HG03280 (cell line): Measurements from ENCODE around the gene KRT84.
"Not testable (repeated sequence)": the region's sequence is repeated elsewhere in the genome, so short reads cannot be mapped to it uniquely, and the experiment has no call there.

Experiments used
- ATAC-seq: cut with Tn5 transposase; IDR thresholded peaks from one replicate; pipeline ENCODE4 v1.9.1; 2021; ENCODE audit warnings: mild to moderate bottlenecking, moderate library complexity; ENCODE audit not compliant: unreplicated experiment

Gene KRT84

GRCh38 chr12:52411815-52412214 lies 26.4 kb upstream of the KRT84 start:
- no peak for ATAC-seq

DNA sequence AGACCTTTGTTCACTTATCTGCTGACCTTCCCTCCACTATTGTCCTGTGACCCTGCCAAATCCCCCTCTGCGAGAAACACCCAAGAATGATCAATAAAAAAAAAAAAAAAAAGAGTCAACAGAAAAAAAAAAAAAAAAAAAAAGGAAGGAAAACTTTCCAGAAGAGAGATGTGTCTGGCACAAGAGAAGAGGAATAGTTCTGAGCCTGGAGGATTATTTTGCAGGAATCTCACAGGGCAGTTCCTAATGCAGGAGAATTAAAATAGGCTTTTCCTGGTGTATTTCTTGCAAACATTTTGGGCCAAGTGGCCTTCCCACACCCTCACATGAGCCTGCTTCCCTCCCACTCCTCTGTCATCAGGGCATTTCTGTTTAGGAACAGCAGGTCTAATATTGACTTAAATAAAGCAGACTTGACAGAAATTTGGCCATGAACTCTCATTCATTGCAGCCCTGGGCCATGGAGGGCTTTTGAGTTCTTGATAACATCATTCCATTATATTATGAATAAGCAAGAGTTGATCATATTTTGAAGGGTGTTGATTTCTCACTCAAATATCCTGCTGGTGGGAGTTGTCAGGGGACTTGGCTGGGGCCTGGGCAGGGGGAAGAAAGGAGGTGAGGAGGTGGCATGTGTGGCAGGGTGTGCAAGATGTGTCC lies 25.3 kb upstream of the KRT84 start:
- not testable (repeated sequence) for ATAC-seq

GRCh38 chr12:52407918-52408317 lies 22.5 kb upstream of the KRT84 start:
- no peak for ATAC-seq

GRCh38 chr12:52405922-52406385 lies 20.5 kb upstream of the KRT84 start, which contains the start of gene KRT82:
TSS of gene KRT82 (minus strand) at chr12:52406335. CDS start at chr12:52406277, 58 bp downstream.
- no peak for ATAC-seq

DNA sequence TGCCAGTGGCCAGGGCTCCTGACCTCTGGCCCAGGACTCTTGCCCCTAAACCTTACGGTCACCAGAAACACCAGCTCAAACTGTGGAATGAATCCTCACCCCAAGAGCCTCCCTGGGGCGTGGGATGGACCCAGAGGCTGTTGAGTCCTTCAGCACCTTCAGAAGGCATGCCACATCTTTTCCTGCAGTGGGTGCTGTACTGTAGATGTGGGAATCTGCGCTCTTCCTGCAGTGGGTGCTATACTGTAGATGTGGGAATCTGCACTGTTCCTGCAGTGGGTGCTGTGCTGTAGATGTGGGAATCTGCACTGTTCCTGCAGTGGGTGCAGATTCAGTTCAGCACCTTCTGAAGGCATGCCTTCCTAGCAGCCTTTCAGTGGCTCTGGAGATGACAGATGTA lies 19.5 kb upstream of the KRT84 start:
- no peak for ATAC-seq

- ATAC-seq: no peak
Measured at GRCh38 chr12:52403561-52403960, 18.1 kb upstream of the KRT84 start.

- no peak for ATAC-seq
Measured at GRCh38 chr12:52402873-52403540, 17.6 kb upstream of the KRT84 start.

GRCh38 chr12:52402377-52402776 lies 16.9 kb upstream of the KRT84 start:
- ATAC-seq: no peak

DNA sequence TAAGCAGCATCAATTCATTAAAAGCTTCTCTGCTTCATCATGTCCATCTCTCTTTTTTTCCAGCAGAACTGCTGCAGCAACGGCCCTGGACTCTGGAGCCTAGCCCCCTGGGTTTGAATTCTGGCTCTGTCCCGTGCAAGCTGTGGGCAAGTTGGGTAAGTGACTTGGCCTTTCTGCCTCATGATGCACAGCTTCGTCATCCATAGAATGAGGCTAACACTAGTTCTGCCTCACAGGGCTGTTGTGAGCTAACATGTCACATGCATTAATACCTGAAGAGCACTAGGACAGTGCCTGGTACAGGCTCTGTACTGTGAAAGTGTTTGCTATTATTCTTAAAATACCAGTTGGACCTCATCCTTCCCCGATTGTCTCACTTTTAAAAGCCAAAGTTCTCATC lies 16.5 kb upstream of the KRT84 start:
- no peak for ATAC-seq

DNA sequence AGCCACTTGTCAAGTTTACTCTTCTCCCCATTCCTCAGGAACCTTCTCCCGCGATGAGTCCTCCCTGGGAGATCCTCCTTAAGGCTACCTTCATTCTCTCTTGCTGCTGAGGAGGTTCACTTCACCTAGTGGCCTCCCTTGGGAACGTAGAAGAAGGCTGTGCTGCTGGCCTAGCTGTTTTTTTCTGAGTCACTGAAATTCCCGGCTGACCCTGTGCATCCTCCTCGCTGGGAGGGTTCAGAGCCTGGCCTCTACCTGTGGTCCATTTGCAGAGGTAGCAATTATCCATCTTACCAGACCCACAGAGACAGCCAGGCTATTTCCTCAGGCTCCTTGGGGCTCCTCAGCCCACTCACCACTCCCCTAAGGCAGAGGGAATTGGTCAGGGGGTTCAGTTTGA lies 16.1 kb upstream of the KRT84 start:
- ATAC-seq: no peak

GRCh38 chr12:52400906-52401305 lies 15.5 kb upstream of the KRT84 start:
- no peak for ATAC-seq

DNA sequence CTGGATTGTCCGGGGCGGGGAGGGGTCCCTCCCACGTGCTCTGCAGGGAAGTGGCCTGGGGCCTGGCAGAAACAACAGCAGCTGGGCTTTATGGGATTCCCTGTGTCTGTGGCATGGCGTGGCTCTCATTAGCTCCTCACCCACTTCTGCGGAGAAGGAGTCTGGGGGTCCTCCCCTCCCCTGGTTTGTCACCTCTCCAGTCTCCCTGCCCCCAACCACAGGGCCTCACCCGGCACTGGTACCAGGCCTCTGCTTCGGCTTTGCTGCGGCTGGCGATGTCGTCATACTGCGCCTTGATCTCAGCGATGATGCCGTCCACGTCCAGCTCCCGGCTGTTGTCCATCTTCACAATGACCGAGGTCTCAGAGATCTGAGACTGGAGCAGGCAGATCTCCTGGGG lies 14.3 kb upstream of the KRT84 start:
- no peak for ATAC-seq

DNA sequence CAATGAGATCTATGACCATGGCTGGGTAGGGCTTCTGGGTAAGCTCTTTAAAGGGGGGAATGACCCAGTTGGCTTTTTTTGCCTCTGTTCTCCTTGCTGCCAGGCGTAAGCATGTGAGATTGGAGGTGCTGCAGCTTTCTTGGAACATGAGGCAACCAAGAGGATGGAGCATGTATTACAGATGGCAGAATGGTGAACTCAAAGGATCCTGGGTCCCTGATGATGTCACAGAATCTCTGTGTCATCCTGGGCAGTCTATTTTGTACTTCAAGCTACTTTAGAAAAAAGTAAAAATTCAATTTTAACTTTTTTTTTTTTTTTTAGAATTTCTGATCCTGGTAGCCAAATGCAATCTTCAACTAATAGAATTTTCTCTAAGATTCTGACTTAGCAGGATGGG lies 12.7 kb upstream of the KRT84 start:
- no peak for ATAC-seq

GRCh38 chr12:52396656-52397055 lies 11.2 kb upstream of the KRT84 start:
- no peak for ATAC-seq

DNA sequence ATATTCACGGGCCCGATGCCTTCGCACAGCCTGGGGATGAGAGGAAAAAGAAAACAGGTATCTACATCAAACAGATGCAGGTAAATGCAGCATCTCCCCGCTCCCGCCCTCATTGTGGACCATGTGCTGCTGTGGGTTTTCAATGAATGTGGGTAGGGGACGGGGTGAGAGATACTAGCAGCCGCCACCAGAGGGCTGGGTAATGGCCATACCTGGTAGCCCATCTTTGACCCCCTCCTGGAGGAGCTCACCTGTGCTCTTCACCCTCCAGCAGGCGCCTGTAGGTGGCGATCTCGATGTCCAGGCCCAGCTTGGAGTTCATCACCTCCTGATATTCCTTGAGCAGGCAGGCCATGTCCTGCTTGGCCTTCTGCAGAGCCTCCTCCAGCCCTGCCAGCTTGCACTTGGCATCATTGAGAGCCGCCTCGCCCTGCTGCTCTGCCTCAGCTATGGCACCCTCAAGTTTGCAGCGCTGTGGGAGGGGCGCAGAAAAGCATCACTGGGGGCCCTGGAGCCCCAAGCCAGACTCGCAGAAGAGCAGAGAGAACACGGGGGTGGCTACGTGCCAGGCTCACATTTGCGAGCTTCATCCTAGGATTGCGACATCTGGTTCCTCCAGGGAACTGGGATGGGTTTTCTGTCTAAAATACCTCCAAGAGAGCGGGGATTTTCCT lies 10.4 kb upstream of the KRT84 start:
- no peak for ATAC-seq

- no peak for ATAC-seq
Measured at GRCh38 chr12:52394836-52395405, 9.5 kb upstream of the KRT84 start.

- no peak for ATAC-seq
Measured at GRCh38 chr12:52392465-52393007, 7.1 kb upstream of the KRT84 start.

- ATAC-seq: no peak
Measured at GRCh38 chr12:52391618-52392002, 6.2 kb upstream of the KRT84 start.

DNA sequence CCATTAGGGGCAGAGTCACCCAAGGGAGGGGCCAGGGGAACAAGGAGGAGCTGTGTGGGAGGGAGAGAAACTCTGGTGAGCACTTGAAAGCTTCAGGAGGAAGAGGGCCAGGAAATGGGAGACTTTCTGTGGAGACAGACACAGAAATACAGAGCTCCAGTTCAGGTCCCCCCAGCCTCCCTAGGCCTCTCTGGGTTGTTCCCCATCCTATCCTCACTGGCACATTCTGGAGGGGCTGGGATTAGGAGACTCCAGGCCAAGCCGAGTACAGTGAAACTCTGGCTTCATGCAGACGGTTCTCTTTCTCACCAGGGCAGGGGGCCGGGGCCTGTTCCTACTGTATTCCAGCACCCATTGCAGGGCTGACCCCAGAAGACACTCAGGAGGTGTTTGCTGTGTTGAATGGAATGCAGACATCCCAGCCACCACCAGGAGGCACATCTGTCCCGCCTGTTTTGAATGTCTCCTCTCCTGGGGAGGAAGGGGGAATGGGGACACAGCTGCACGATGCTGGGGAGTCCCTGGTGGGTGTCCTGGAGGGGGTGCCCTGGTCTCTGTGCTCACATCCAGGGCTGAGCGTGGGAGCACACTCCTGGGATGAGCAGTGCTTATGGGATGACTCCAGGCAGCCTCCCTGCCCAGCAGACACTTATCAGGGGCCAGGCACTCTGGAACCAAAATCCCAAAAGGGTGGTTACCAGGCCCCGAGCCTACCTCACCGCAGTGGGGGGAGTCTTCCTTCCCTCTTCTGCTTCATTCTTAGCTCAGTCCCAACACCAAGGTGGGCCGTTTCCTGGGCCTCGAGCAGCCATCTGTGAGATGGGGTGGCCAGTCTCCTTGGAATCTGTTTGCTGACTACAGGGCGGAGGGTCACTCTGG lies 5.5 kb upstream of the KRT84 start:
- no peak for ATAC-seq
